ENCODE measurements around the gene CNKSR3.

The CNKSR3 gene

GRCh38 chr6:154410619-154411072, 99.8 kb downstream of the CNKSR3 start:
- DNase-seq, result peak; percentile 43

GRCh38 chr6:154408891-154409500, 101.5 kb downstream of the CNKSR3 start:
- no peak for DNase-seq

- no peak for DNase-seq
Observed at GRCh38 chr6:154407440-154407839, 103.0 kb downstream of the CNKSR3 start.

GRCh38 chr6:154406869-154407268, 103.6 kb downstream of the CNKSR3 start:
- DNase-seq, result no peak

GRCh38 chr6:154406301-154406700, 104.2 kb downstream of the CNKSR3 start:
- DNase-seq, result no peak

- peak; percentile 20 for DNase-seq
Observed at GRCh38 chr6:154404791-154405400, 105.6 kb downstream of the CNKSR3 start.

- no peak for DNase-seq
Observed at GRCh38 chr6:154403788-154404187, 106.7 kb downstream of the CNKSR3 start.

- DNase-seq, result no peak
Observed at GRCh38 chr6:154402081-154402780, 108.3 kb downstream of the CNKSR3 start.

GRCh38 chr6:154399097-154399496, 111.4 kb downstream of the CNKSR3 start:
- no peak for DNase-seq

GRCh38 chr6:154397491-154398195, 112.8 kb downstream of the CNKSR3 start:
- no peak for DNase-seq

GRCh38 chr6:154395878-154396277, 114.6 kb downstream of the CNKSR3 start:
- no peak for DNase-seq

GRCh38 chr6:154395316-154395715, 115.2 kb downstream of the CNKSR3 start:
- no peak for DNase-seq

GRCh38 chr6:154394571-154394970, 115.9 kb downstream of the CNKSR3 start:
- DNase-seq, result no peak

- no peak for DNase-seq
Observed at GRCh38 chr6:154390034-154390433, 120.5 kb downstream of the CNKSR3 start.

GRCh38 chr6:154388803-154389202, 121.7 kb downstream of the CNKSR3 start:
- no peak for DNase-seq

- DNase-seq, result no peak
Observed at GRCh38 chr6:154386848-154387717, 123.4 kb downstream of the CNKSR3 start.

- DNase-seq, result no peak
Observed at GRCh38 chr6:154384191-154384590, 126.3 kb downstream of the CNKSR3 start.

- DNase-seq, result no peak
Observed at GRCh38 chr6:154383273-154383672, 127.2 kb downstream of the CNKSR3 start.

GRCh38 chr6:154382740-154383139, 127.7 kb downstream of the CNKSR3 start:
- no peak for DNase-seq

- no peak for DNase-seq
Observed at GRCh38 chr6:154381548-154381947, 128.9 kb downstream of the CNKSR3 start.

- DNase-seq, result no peak
Observed at GRCh38 chr6:154380741-154381140, 129.7 kb downstream of the CNKSR3 start.

- no peak for DNase-seq
Observed at GRCh38 chr6:154379585-154379984, 130.9 kb downstream of the CNKSR3 start.

GRCh38 chr6:154378518-154378917, 132.0 kb downstream of the CNKSR3 start:
- no peak for DNase-seq
